22Rv1 (cell line): ENCODE results near the gene BEST4.
A peak's percentile ranks its signal among the peaks of the same experiment; 100 is the strongest.

Experiments
- ZFX ChIP-seq: fragments of 450-650 bp; IDR thresholded peaks from 2 replicates; pipeline ENCODE4 v1.6.1; 2017; ENCODE audit warnings: antibody characterized with exemption, borderline replicate concordance
- TF ChIP-seq, protein P1 (sequence below): fragments of 450-650 bp; IDR thresholded peaks from 2 replicates; pipeline ENCODE4 v1.5.1; 2017; ENCODE audit warnings: mild to moderate bottlenecking

DNA sequence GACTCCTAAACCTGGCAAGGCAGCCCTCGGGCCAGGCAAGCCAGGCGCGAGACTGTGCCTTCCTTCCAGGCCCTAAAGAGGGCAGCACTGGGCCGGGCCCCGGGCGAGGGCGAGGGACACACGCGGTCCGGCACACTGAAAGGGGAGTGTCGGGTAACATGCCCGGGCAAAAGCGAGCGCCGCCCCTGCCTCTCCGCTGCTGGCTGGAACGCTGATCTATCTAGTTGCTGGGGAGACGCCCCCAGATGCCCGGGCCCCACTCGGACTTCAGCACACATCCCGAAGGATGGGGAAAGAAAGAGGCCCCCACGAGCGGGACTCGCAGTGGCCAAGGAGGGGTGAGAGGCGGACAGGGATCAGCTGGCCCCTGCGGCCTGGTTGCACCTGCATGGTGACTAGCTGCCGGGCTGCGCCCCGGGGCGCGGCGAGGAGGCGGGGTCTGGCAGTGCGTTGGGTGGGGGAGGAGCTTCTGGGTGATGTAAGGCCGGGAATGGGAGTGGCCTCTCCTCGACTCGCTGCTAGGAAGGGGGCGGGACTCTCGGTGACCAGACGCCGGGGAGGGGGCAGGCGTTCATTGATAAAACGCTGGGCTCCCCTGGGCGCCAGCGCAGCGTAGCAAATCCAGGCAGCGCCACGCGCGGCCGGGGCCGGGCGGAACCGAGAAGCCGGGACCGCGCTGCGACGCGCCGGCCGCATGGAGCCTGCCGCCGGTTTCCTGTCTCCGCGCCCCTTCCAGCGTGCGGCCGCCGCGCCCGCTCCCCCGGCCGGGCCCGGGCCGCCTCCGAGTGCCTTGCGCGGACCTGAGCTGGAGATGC lies 12.0 kb upstream of the BEST4 start, which contains the start of gene PLK3:
- TF ChIP-seq, protein P1, sequence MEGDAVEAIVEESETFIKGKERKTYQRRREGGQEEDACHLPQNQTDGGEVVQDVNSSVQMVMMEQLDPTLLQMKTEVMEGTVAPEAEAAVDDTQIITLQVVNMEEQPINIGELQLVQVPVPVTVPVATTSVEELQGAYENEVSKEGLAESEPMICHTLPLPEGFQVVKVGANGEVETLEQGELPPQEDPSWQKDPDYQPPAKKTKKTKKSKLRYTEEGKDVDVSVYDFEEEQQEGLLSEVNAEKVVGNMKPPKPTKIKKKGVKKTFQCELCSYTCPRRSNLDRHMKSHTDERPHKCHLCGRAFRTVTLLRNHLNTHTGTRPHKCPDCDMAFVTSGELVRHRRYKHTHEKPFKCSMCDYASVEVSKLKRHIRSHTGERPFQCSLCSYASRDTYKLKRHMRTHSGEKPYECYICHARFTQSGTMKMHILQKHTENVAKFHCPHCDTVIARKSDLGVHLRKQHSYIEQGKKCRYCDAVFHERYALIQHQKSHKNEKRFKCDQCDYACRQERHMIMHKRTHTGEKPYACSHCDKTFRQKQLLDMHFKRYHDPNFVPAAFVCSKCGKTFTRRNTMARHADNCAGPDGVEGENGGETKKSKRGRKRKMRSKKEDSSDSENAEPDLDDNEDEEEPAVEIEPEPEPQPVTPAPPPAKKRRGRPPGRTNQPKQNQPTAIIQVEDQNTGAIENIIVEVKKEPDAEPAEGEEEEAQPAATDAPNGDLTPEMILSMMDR, result peak; percentile 97
- no peak for TF ChIP-seq ZFX
